ENCODE measurements around the gene SVIL. TPM values are rescaled to one million over a fixed set of nuclear protein-coding genes. Genes with fewer than 3 reads are reported as not detected.
"Not testable (repeated sequence)": the region's sequence is repeated elsewhere in the genome, so short reads cannot be mapped to it uniquely, and the experiment has no call there.

SVIL gene
- total and polyA plus RNA-seq, 2 experiments from 2014 or later: 5.9 to 7.3 TPM

DNA sequence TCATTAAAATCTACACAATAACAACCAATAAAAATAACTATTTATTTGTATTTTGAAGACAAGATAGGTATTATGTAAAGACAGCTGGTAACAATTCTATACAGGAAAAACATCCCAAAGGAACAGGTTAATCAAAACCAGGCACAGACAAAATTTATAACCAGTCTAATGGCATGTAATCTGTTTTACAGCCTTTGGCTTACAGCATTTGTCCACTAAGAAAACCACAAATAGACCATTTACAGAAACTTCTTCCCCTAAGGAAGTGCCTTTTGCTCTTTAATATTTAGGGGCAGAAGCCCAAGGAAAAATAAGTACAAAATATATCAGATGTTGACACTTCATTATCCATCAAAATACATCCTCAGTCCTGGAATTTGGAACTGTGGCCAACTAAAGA is 65.0 kb downstream of the SVIL start:
- in situ Hi-C loops (cut with MboI): no loop called here
- Histone ChIP-seq H3K4me1 (ENCODE audit: insufficient read depth) (peaks cover 16% of the 10 kb centered on the region; the same call in 1 of the 2 replicates), H3K4me3 (no peak overlapping the region), H3K9ac (no peak overlapping the region), H3K79me2 (ENCODE audit: insufficient read depth) (no peaks in the 10 kb centered on the region), H3F3A (ENCODE audit: insufficient read depth) (peaks cover 5% of the 10 kb centered on the region; the same call in 1 of the 2 replicates), H3K36me3 (ENCODE audit: low read depth) (no peaks in the 10 kb centered on the region), H3K27ac (no peak overlapping the region), H2AFZ (no peak overlapping the region), H3K9me2 (ENCODE audit: insufficient read depth) (no peaks in the 10 kb centered on the region), H4K20me1 (ENCODE audit: insufficient read depth) (no peaks in the 10 kb centered on the region), H3K9me3 (ENCODE audit: low read depth) (no peaks in the 10 kb centered on the region), H3K27me3 (replicated peaks; ENCODE audit: insufficient read depth) (no peaks in the 10 kb centered on the region), H3K4me2 (ENCODE audit: unreplicated experiment) (no peak overlapping the region)
- TF ChIP-seq EZH2 (IDR thresholded peaks at IDR 0.05; ENCODE audit: insufficient read depth, poor library complexity, severe bottlenecking) (no peak), EZH2phosphoT487 (IDR thresholded peaks at IDR 0.05; ENCODE audit: insufficient read depth, low read depth) (no peak)
- no peak for DNase-seq

DNA sequence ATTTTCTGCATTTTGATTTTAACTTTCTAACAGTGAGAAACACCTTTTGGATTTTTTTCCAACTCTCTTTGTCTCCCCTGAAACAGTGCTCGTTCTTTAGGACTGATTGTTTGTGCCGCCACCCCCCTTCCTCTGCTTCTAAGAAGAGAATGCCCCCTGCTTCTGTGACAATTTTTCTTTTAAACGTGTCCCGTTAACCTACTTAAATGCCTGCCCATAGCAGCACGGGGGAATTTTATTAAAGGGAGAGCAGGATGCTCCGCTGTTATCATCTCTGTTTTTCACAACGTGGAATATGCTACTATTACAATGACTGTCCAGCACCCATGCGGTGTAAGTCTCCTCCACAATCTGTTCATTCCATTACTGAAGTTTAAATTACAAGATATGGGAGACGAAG is 67.8 kb downstream of the SVIL start:
- no peaks in the 10 kb centered on the region for H3K9me2 ChIP-seq (ENCODE audit: insufficient read depth)
- no peak overlapping the region for H3K4me2 ChIP-seq (ENCODE audit: unreplicated experiment)
- H3K36me3 ChIP-seq (ENCODE audit: low read depth): no peaks in the 10 kb centered on the region
- H3K9ac ChIP-seq: no peak overlapping the region
- H3K9me3 ChIP-seq (ENCODE audit: low read depth): no peaks in the 10 kb centered on the region
- H4K20me1 ChIP-seq (ENCODE audit: insufficient read depth): no peaks in the 10 kb centered on the region
- 76 to 79% methylated on average over 9 of the region's 9 CpGs for WGBS, 2 experiments (ENCODE audit: low coverage in 1 of 2, low lambda C conversion rate in 2 of 2, missing lambda C conversion rate in 2 of 2)
- H3K79me2 ChIP-seq (ENCODE audit: insufficient read depth): no peaks in the 10 kb centered on the region
- TF ChIP-seq EZH2phosphoT487 (IDR thresholded peaks at IDR 0.05; ENCODE audit: insufficient read depth, low read depth) (no peak), EZH2 (IDR thresholded peaks at IDR 0.05; ENCODE audit: insufficient read depth, poor library complexity, severe bottlenecking) (no peak)
- in situ Hi-C loops (cut with MboI): no loop called here
- no peak overlapping the region for H2AFZ ChIP-seq
- peaks cover 16% of the 10 kb centered on the region; the same call in 1 of the 2 replicates for H3K4me1 ChIP-seq (ENCODE audit: insufficient read depth)
- no peak for DNase-seq
- H3K4me3 ChIP-seq: no peak overlapping the region
- peaks cover 5% of the 10 kb centered on the region; the same call in 1 of the 2 replicates for H3F3A ChIP-seq (ENCODE audit: insufficient read depth)
- no peaks in the 10 kb centered on the region for H3K27me3 ChIP-seq (replicated peaks; ENCODE audit: insufficient read depth)
- H3K27ac ChIP-seq: no peak overlapping the region

DNA sequence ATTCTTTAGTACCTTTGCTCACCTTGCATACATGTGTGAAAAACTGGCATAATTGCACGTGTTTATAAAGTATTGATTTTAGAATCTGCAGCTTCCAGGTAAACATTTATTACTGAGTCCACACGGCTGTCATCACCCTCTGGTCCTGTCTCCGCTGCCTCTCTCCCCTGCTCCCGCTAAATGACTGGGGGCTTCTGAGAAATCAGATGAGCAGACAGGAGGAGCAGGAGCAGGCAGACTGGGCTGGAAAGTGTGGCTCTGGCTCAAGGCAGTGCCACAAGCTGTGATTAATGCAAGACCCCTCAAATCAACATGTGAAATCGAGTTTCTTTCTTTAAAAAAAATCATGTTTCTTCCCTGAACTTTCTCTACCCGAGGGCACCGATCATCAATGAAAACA is 68.6 kb downstream of the SVIL start:
- in situ Hi-C loops (cut with MboI); H3K4me3 ChIP-seq; H3K9me3 ChIP-seq (ENCODE audit: low read depth); H3K9ac ChIP-seq; H3F3A ChIP-seq (ENCODE audit: insufficient read depth); H3K27me3 ChIP-seq (replicated peaks; ENCODE audit: insufficient read depth); H3K9me2 ChIP-seq (ENCODE audit: insufficient read depth); H3K36me3 ChIP-seq (ENCODE audit: low read depth); H3K4me2 ChIP-seq (ENCODE audit: unreplicated experiment); DNase-seq; H3K27ac ChIP-seq; H2AFZ ChIP-seq; H4K20me1 ChIP-seq (ENCODE audit: insufficient read depth); H3K79me2 ChIP-seq (ENCODE audit: insufficient read depth): not testable (repeated sequence)
- peaks cover 16% of the 10 kb centered on the region; the same call in 1 of the 2 replicates for H3K4me1 ChIP-seq (ENCODE audit: insufficient read depth)
- 72 to 77% methylated on average over 7 of the region's 7 CpGs for WGBS, 2 experiments (ENCODE audit: low coverage in 1 of 2, low lambda C conversion rate in 2 of 2, missing lambda C conversion rate in 2 of 2)

DNA sequence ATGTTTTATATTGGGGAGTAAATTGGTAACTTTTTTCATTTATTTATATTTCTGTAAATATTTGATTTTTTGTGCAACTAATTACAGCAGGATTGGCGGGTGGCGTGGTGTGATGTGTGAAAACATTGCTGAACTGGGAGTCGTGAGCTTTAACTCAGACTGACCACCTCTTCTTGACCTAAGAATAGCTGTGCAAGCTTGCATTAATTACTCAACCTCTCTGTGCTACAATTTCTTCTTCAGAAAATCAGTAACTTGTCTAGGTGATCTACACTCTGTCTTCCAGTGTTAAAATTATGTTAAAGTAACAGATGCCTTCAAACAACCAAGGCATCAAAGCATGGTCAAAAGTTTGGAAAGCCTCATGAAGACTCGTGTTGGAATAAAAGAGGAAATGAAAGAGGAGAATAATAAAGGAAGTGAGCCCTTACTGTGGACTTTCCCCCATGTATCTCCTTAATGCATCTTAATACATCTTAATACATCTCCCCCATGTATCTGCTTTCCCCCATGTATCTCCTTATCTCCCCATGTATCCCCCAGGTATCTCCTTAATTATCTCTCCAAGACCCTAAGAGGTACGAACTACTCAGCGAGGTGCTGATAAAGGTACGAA is 71.2 kb downstream of the SVIL start:
- Histone ChIP-seq H3K9me2 (ENCODE audit: insufficient read depth) (no peaks in the 10 kb centered on the region), H3K4me3 (no peak overlapping the region), H3K9me3 (ENCODE audit: low read depth) (no peaks in the 10 kb centered on the region), H3K4me1 (ENCODE audit: insufficient read depth) (no peaks in the 10 kb centered on the region), H3K27me3 (replicated peaks; ENCODE audit: insufficient read depth) (no peaks in the 10 kb centered on the region), H3K4me2 (ENCODE audit: unreplicated experiment) (no peak overlapping the region), H3F3A (ENCODE audit: insufficient read depth) (no peaks in the 10 kb centered on the region), H3K27ac (no peak overlapping the region), H2AFZ (no peak overlapping the region), H3K36me3 (ENCODE audit: low read depth) (no peaks in the 10 kb centered on the region), H4K20me1 (ENCODE audit: insufficient read depth) (no peaks in the 10 kb centered on the region), H3K79me2 (ENCODE audit: insufficient read depth) (no peaks in the 10 kb centered on the region), H3K9ac (no peak overlapping the region)
- in situ Hi-C loops (cut with MboI): no loop called here
- TF ChIP-seq EZH2 (IDR thresholded peaks at IDR 0.05; ENCODE audit: insufficient read depth, poor library complexity, severe bottlenecking): no peak
- no peak for TF ChIP-seq EZH2phosphoT487 (IDR thresholded peaks at IDR 0.05; ENCODE audit: insufficient read depth, low read depth)
- no peak for DNase-seq
- 95 to 99% methylated on average over 7 of the region's 7 CpGs for WGBS, 2 experiments (ENCODE audit: low coverage in 1 of 2, low lambda C conversion rate in 2 of 2, missing lambda C conversion rate in 2 of 2)

DNA sequence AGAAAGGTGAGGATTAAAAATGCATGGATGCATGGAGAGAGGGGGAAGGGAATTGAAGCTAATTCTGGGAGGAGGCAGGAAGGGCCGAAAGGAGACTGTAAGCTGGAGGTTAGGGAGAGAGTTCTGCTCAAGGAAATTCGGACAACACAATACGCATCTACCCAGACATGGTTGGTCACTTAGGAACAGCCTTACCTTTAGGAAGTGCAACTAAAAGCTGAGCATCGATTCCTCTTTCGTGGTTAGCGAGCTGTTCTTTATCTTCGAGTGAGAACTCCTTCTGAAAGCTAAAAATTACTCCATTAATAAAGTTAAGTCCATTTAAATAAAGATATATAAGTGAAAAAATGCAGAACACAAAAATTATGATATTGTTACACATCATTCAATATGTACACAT is 71.8 kb downstream of the SVIL start:
- H3K27ac ChIP-seq; H3K27me3 ChIP-seq (replicated peaks; ENCODE audit: insufficient read depth); H3F3A ChIP-seq (ENCODE audit: insufficient read depth); H2AFZ ChIP-seq; H3K4me2 ChIP-seq (ENCODE audit: unreplicated experiment); H3K9ac ChIP-seq; in situ Hi-C loops (cut with MboI); DNase-seq; H3K79me2 ChIP-seq (ENCODE audit: insufficient read depth); H3K4me3 ChIP-seq; H3K9me2 ChIP-seq (ENCODE audit: insufficient read depth); H3K9me3 ChIP-seq (ENCODE audit: low read depth); H3K36me3 ChIP-seq (ENCODE audit: low read depth); H4K20me1 ChIP-seq (ENCODE audit: insufficient read depth); H3K4me1 ChIP-seq (ENCODE audit: insufficient read depth): not testable (repeated sequence)
- WGBS, 2 experiments (ENCODE audit: low coverage in 1 of 2, low lambda C conversion rate in 2 of 2, missing lambda C conversion rate in 2 of 2): 97 to 98% methylated on average over 6 of the region's 7 CpGs

Measured in GM23248 (cell line).